ENCODE data around the gene ZEB2. TPM values are rescaled to one million over a fixed set of nuclear protein-coding genes. Genes with fewer than 3 reads are reported as not detected.

ZEB2 gene
- total RNA-seq = 0.13 and 0.26 TPM in 2 replicates

GRCh38 chr2:144519934-144520731, at the start of gene ZEB2:
TSS of gene ZEB2 (minus strand) at chr2:144520119. CDS start at chr2:144517350, 2,769 bp downstream.
- H3K36me3 ChIP-seq (ENCODE audit: control insufficient read depth, insufficient read depth, low read length) = no peaks in the 10 kb centered on the region
- DNase-seq (ENCODE audit: low read depth) (no peak), FAIRE-seq (no peak)
- peaks cover 63% of the 10 kb centered on the region for H3K27me3 ChIP-seq (ENCODE audit: control insufficient read depth, insufficient read depth, low read length)
- no peak for TF ChIP-seq CTCF (IDR thresholded peaks at IDR 0.05; ENCODE audit: insufficient read depth, low read length, severe bottlenecking)
- H3K4me3 ChIP-seq (ENCODE audit: low read depth, low read length) = no peak within 1 kb of the TSS

- DNase-seq (ENCODE audit: low read depth) = no peak
- H3K27me3 ChIP-seq (ENCODE audit: control insufficient read depth, insufficient read depth, low read length) = no peaks in the 10 kb centered on the region
- TF ChIP-seq CTCF (IDR thresholded peaks at IDR 0.05; ENCODE audit: insufficient read depth, low read length, severe bottlenecking) = no peak
- no peak overlapping the region for H3K4me3 ChIP-seq (ENCODE audit: low read depth, low read length)
- FAIRE-seq = no peak
- no peaks in the 10 kb centered on the region for H3K36me3 ChIP-seq (ENCODE audit: control insufficient read depth, insufficient read depth, low read length)
Observed at GRCh38 chr2:144567745-144568144, 47.8 kb upstream of the ZEB2 start.

GRCh38 chr2:144566448-144566847, 46.5 kb upstream of the ZEB2 start:
- DNase-seq (ENCODE audit: low read depth) (no peak), FAIRE-seq (no peak)
- H3K36me3 ChIP-seq (ENCODE audit: control insufficient read depth, insufficient read depth, low read length) = no peaks in the 10 kb centered on the region
- no peaks in the 10 kb centered on the region for H3K27me3 ChIP-seq (ENCODE audit: control insufficient read depth, insufficient read depth, low read length)
- TF ChIP-seq CTCF (IDR thresholded peaks at IDR 0.05; ENCODE audit: insufficient read depth, low read length, severe bottlenecking) = no peak
- no peak overlapping the region for H3K4me3 ChIP-seq (ENCODE audit: low read depth, low read length)

- H3K27me3 ChIP-seq (ENCODE audit: control insufficient read depth, insufficient read depth, low read length) = no peaks in the 10 kb centered on the region
- no peak overlapping the region for H3K4me3 ChIP-seq (ENCODE audit: low read depth, low read length)
- DNase-seq (ENCODE audit: low read depth) (no peak), FAIRE-seq (no peak)
- H3K36me3 ChIP-seq (ENCODE audit: control insufficient read depth, insufficient read depth, low read length) = no peaks in the 10 kb centered on the region
- no peak for TF ChIP-seq CTCF (IDR thresholded peaks at IDR 0.05; ENCODE audit: insufficient read depth, low read length, severe bottlenecking)
Observed at GRCh38 chr2:144560251-144560650, 40.3 kb upstream of the ZEB2 start.

GRCh38 chr2:144559681-144560080, 39.8 kb upstream of the ZEB2 start:
- Histone ChIP-seq H3K27me3 (ENCODE audit: control insufficient read depth, insufficient read depth, low read length) (no peaks in the 10 kb centered on the region), H3K4me3 (ENCODE audit: low read depth, low read length) (no peak overlapping the region), H3K36me3 (ENCODE audit: control insufficient read depth, insufficient read depth, low read length) (no peaks in the 10 kb centered on the region)
- DNase-seq (ENCODE audit: low read depth) (no peak), FAIRE-seq (no peak)
- no peak for TF ChIP-seq CTCF (IDR thresholded peaks at IDR 0.05; ENCODE audit: insufficient read depth, low read length, severe bottlenecking)

- FAIRE-seq (no peak), DNase-seq (ENCODE audit: low read depth) (no peak)
- Histone ChIP-seq H3K4me3 (ENCODE audit: low read depth, low read length) (no peak overlapping the region), H3K27me3 (ENCODE audit: control insufficient read depth, insufficient read depth, low read length) (no peaks in the 10 kb centered on the region), H3K36me3 (ENCODE audit: control insufficient read depth, insufficient read depth, low read length) (no peaks in the 10 kb centered on the region)
- no peak for TF ChIP-seq CTCF (IDR thresholded peaks at IDR 0.05; ENCODE audit: insufficient read depth, low read length, severe bottlenecking)
Observed at GRCh38 chr2:144559242-144559641, 39.3 kb upstream of the ZEB2 start.

Measured in bronchial epithelial cell (primary cell).